K562 (cell line): ENCODE data around the gene SERHL2. TPM values are rescaled to one million over a fixed set of nuclear protein-coding genes. Genes with fewer than 3 reads are reported as not detected.
A peak's percentile ranks its signal among the peaks of the same experiment; 100 is the strongest.

Source experiments
- ATAC-seq: fragments of 200-7000 bp; cut with Tn5 transposase; 3 replicates; pipeline ENCODE4 v1.9.1; 2020; ENCODE audit warnings: moderate library complexity
- BruUV-seq: library from RNA; stranded (reverse); fragments of 400-500 nt; replicated peaks from 2 replicates; lab custom pipeline; 2021; lab: Mats Ljungman, UMichigan
- CTCF ChIA-PET: fragments of 300-600 bp; formaldehyde crosslinking; extraction: SDS; loops from one replicate; lab custom pipeline; 2021; ENCODE audit warnings: low intra/inter-chr PET ratio; lab: Yijun Ruan, JAX
- POLR2A ChIA-PET: fragments of 300-600, 350-650 bp; sonication (Branson Sonifier 250); formaldehyde crosslinking; extraction: SDS; loops from one replicate; lab custom pipeline; 2021; ENCODE audit warnings: antibody characterized with exemption, inconsistent platforms; lab: Yijun Ruan, JAX
- DNase-seq, 4 experiments: peaks; one replicate each; pipeline versions ENCODE4 v3.0.0 to v3.0.0-alpha.2; 2011 to 2018; ENCODE audit warnings: low spot score in 3 of 4, mixed read lengths in 3 of 4; ENCODE audit errors: extremely low read depth in 1 of 4
- FAIRE-seq: peaks from 2 replicates; lab custom pipeline; 2011; peaks lifted over from hg19 to GRCh38; lab: Jason Lieb, UNC
- H2AFZ ChIP-seq: 2 replicates; pipeline ENCODE4 v1.6.0; 2011; ENCODE audit warnings: low read depth, low read length, control low read depth, inconsistent platforms
- H3K27ac ChIP-seq: fragments of 200-600 bp; 3 replicates; pipeline ENCODE4 v1.8.0; 2011; ENCODE audit warnings: low read depth, mild to moderate bottlenecking, control low read depth, inconsistent platforms, low read length, moderate library complexity, mixed read lengths; ENCODE audit errors: extremely low read depth
- H3K27me3 ChIP-seq, 2 experiments: fragments of 300-600 bp in 1 of 2; 2 replicates in 1 of 2; 3 replicates in 1 of 2; pipeline versions ENCODE4 v1.6.0 to v1.8.0; 2011; ENCODE audit warnings: inconsistent platforms in 2 of 2, low read length in 2 of 2, mild to moderate bottlenecking in 1 of 2, mixed read lengths in 1 of 2, moderate library complexity in 1 of 2; ENCODE audit not compliant: control insufficient read depth in 2 of 2, insufficient read depth in 2 of 2
- H3K36me3 ChIP-seq: fragments of 300-600 bp; 3 replicates; pipeline ENCODE4 v1.8.0; 2011; ENCODE audit warnings: mild to moderate bottlenecking, low read length, inconsistent platforms; ENCODE audit not compliant: control insufficient read depth, insufficient read depth
- H3K4me1 ChIP-seq, 2 experiments: fragments of 200-600 bp in 1 of 2; replicated peaks in 1 of 2; 2 replicates in 1 of 2; 3 replicates in 1 of 2; pipeline versions ENCODE4 v1.5.1 to v1.8.0; 2011; ENCODE audit warnings: inconsistent platforms in 2 of 2, low read length in 2 of 2, mild to moderate bottlenecking in 1 of 2, mixed read lengths in 1 of 2, moderate library complexity in 1 of 2; ENCODE audit not compliant: control insufficient read depth in 2 of 2, insufficient read depth in 2 of 2
- H3K4me2 ChIP-seq: 2 replicates; pipeline ENCODE4 v1.6.1; 2011; ENCODE audit warnings: low read length, control low read depth, inconsistent platforms, mixed read lengths; ENCODE audit not compliant: insufficient read depth
- H3K4me3 ChIP-seq: fragments of 200-600 bp; sonication (generic), shearing (Covaris generic); 2 replicates; pipeline ENCODE4 v1.5.1; 2016; ENCODE audit warnings: control low read depth, inconsistent platforms
- H3K79me2 ChIP-seq: fragments of 200-600 bp; 3 replicates; pipeline ENCODE4 v1.8.0; 2011; ENCODE audit warnings: low read length, inconsistent platforms; ENCODE audit not compliant: control insufficient read depth, insufficient read depth
- H3K9ac ChIP-seq, 2 experiments: 2 replicates each; pipeline versions ENCODE4 v1.6.0 to v1.6.1; 2011; ENCODE audit warnings: low read depth in 2 of 2, low read length in 2 of 2, control low read depth in 1 of 2, inconsistent platforms in 1 of 2, mild to moderate bottlenecking in 1 of 2, mixed read lengths in 1 of 2; ENCODE audit not compliant: insufficient read depth in 1 of 2
- H3K9me1 ChIP-seq: one replicate; pipeline ENCODE4 v1.6.0; 2011; ENCODE audit warnings: inconsistent platforms, mild to moderate bottlenecking, low read length, moderate library complexity; ENCODE audit not compliant: control insufficient read depth, insufficient read depth
- H3K9me3 ChIP-seq: replicated peaks from 2 replicates; pipeline ENCODE4 v1.5.1; 2011; ENCODE audit warnings: low read depth, low read length, inconsistent platforms; ENCODE audit not compliant: control insufficient read depth, insufficient read depth
- H4K20me1 ChIP-seq: replicated peaks from 2 replicates; pipeline ENCODE4 v1.6.1; 2011; ENCODE audit warnings: low read length, inconsistent platforms, mixed read lengths; ENCODE audit not compliant: control insufficient read depth, insufficient read depth
- MTA2 ChIP-seq: fragments of 450-650 bp; IDR thresholded peaks from 2 replicates; pipeline ENCODE4 v1.6.1; 2016; ENCODE audit warnings: low read depth
- POLR2G ChIP-seq: fragments of 200-400 bp; formaldehyde crosslinking; IDR thresholded peaks from 2 replicates; pipeline ENCODE4 v1.6.1; 2017; ENCODE audit warnings: low read depth, mild to moderate bottlenecking, antibody characterized with exemption, low read length, moderate library complexity
- SP1 ChIP-seq: sonication (generic); formaldehyde crosslinking; IDR thresholded peaks from 2 replicates; pipeline ENCODE4 v1.8.1; 2022; ENCODE audit warnings: mild to moderate bottlenecking, missing genetic modification reagents
- ZFPM2 ChIP-seq: fragments of 250-450 bp; sonication (Bioruptor Pico); IDR thresholded peaks from 2 replicates; pipeline ENCODE4 v1.5.1; 2022; ENCODE audit warnings: mild to moderate bottlenecking
- ZNF121 ChIP-seq: sonication (generic); formaldehyde crosslinking; conservative IDR thresholded peaks from 2 replicates; pipeline ENCODE4 v1.8.0; 2022; ENCODE audit warnings: missing genetic modification reagents
- ZNF41 ChIP-seq: fragments of 250-450 bp; sonication (Bioruptor Pico); conservative IDR thresholded peaks from 2 replicates; pipeline ENCODE4 v1.4.0; 2020; ENCODE audit warnings: mild to moderate bottlenecking
- ZNF436 ChIP-seq: fragments of 250-450, 450-650 bp; sonication (Bioruptor Pico); formaldehyde crosslinking; IDR thresholded peaks from 2 replicates; pipeline ENCODE4 v1.7.0; 2020; ENCODE audit warnings: mild to moderate bottlenecking
- WGBS: fragments of 100-300 bp; shearing (Covaris generic); methylation state at CpG from one replicate; pipeline ENCODE4 v1.1.6; 2016; ENCODE audit warnings: low coverage, mixed read lengths; ENCODE audit not compliant: insufficient coverage; ENCODE audit errors: missing lambda C conversion rate; 5-methylcytosine and 5-hydroxymethylcytosine counted together
- in situ Hi-C: fragments of 300-500 bp; cut with MboI; formaldehyde crosslinking; loops from 4 replicates; pipeline ENCODE4 v1.15.0; 2018; ENCODE audit warnings: inconsistent platforms, mixed read lengths
- intact Hi-C: fragments of 100-400 bp; cut with micrococcal nuclease; formaldehyde crosslinking; loops from 2 replicates; pipeline ENCODE4 v1.14.2; 2022
- polyA plus RNA-seq, 8 experiments: library from polyadenylated mRNA; depleted of rRNA in 4 of 8; stranded (reverse) in 5 of 8; unstranded in 3 of 8; fragments of >200 nt; fragmentation: Nextera tagmentation in 2 of 8; fragmentation: Illumina TruSeq in 1 of 8; extraction: Ambion mirVana in 2 of 8; extraction: Trizol in 1 of 8; gene quantifications; 2 replicates each; pipeline versions ENCODE4 v1.2.1 to v1.2.3, GENCODE V29; 2011 to 2014; ENCODE audit warnings: inconsistent platforms in 1 of 8, missing spikeins in 1 of 8
- total RNA-seq, 7 experiments: library from RNA; depleted of rRNA in 6 of 7; stranded (reverse); fragments of >200 nt in 6 of 7; fragmentation: Illumina TruSeq in 2 of 7; extraction: Trizol in 2 of 7; gene quantifications; 2 replicates each; pipeline versions ENCODE4 v1.2.1 to v1.2.3, GENCODE V29; 2011 to 2021; ENCODE audit warnings: low replicate concordance in 1 of 7
- TF ChIP-seq, protein P1 (sequence below): fragments of 450-650 bp; formaldehyde crosslinking; IDR thresholded peaks from 2 replicates; pipeline ENCODE4 v1.4.0; 2020; ENCODE audit warnings: mild to moderate bottlenecking, moderate library complexity

SERHL2 gene
- total and polyA plus RNA-seq, 9 of the 15 experiments (the other 6 are each of a cell fraction or from before 2014, with no cell fraction given), result 19.9 to 62.6 (median 25.2) TPM

DNA sequence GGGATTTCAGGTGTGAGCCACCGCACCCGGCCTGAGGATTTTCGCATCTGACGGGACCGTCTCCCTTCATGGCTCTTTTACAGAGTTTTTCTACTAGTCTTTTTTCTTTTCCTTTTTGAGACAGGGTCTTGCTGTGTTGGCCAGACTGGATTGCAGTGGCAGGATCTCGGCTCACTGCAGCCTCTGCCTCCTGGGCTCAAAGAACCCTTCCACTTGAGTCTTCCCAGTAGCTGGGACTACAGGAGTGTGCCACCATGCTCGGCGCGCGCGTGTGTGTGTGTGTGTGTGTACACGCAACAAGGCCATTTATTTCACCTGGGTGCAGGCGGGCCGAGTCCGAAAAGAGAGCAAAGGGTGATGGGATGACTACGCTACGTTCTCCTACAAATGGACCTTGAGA, 10.9 kb downstream of the SERHL2 start:
- 97% methylated on average over 12 of the region's 17 CpGs for WGBS
- FAIRE-seq, result no peak
- Histone ChIP-seq H3K27ac (no peak overlapping the region), H3K79me2 (no peaks in the 10 kb centered on the region; the same call in 2 of the 3 replicates), H3K4me3 (no peak overlapping the region), H3K9me1 (no peaks in the 10 kb centered on the region), H3K9me3 (no peaks in the 10 kb centered on the region; the same call in 1 of the 2 replicates), H3K4me1 (peaks cover 10 to 26% of the 10 kb centered on the region in 2 experiments; a peak in 4 of 5 replicates)
- BruUV-seq, result no TSS peak
- intact Hi-C loops, result no loop called here
- POLR2A ChIA-PET, result no interaction called here
- ATAC-seq, result no peak
- CTCF ChIA-PET, result no interaction called here
- TF ChIP-seq MTA2, result no peak
- TF ChIP-seq ZNF41 (CRISPR knock-in tag), result no peak
- 0 out of 2 replicates have a peak, but pooled peaks have one; percentile 49 for TF ChIP-seq POLR2G
- TF ChIP-seq SP1 (CRISPR knock-in tag), result no peak
- peak; percentile 68 for TF ChIP-seq ZNF121 (CRISPR knock-in tag)
- TF ChIP-seq, protein P1, sequence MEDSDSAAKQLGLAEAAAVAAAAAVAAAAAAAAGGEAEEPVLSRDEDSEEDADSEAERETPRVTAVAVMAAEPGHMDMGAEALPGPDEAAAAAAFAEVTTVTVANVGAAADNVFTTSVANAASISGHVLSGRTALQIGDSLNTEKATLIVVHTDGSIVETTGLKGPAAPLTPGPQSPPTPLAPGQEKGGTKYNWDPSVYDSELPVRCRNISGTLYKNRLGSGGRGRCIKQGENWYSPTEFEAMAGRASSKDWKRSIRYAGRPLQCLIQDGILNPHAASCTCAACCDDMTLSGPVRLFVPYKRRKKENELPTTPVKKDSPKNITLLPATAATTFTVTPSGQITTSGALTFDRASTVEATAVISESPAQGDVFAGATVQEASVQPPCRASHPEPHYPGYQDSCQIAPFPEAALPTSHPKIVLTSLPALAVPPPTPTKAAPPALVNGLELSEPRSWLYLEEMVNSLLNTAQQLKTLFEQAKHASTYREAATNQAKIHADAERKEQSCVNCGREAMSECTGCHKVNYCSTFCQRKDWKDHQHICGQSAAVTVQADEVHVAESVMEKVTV (CRISPR knock-in tag), result no peak
- no peak for TF ChIP-seq ZFPM2 (CRISPR knock-in tag)
- no peak for TF ChIP-seq ZNF436 (CRISPR knock-in tag)
- TF ChIP-seq, all 486 proteins: peak for 2
- Histone ChIP-seq H4K20me1 (no peaks in the 10 kb centered on the region), H3K36me3 (peaks cover 44% of the 10 kb centered on the region; the same call in 1 of the 3 replicates), H2AFZ (no peak overlapping the region), H3K27me3 (no peaks in the 10 kb centered on the region), H3K9ac (no peak overlapping the region), H3K4me2 (no peak overlapping the region)
- no peak for DNase-seq
- in situ Hi-C loops, result loop anchor here (5.0 kb wide), 1 partner anchor 52 kb away; no protein-coding TSS in a partner anchor
